ENCODE data around the gene TSPY10.
"Not testable (repeated sequence)": the region's sequence is repeated elsewhere in the genome, so short reads cannot be mapped to it uniquely, and the experiment has no call there.

The TSPY10 gene, protein sequence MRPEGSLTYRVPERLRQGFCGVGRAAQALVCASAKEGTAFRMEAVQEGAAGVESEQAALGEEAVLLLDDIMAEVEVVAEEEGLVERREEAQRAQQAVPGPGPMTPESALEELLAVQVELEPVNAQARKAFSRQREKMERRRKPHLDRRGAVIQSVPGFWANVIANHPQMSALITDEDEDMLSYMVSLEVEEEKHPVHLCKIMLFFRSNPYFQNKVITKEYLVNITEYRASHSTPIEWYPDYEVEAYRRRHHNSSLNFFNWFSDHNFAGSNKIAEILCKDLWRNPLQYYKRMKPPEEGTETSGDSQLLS

DNA sequence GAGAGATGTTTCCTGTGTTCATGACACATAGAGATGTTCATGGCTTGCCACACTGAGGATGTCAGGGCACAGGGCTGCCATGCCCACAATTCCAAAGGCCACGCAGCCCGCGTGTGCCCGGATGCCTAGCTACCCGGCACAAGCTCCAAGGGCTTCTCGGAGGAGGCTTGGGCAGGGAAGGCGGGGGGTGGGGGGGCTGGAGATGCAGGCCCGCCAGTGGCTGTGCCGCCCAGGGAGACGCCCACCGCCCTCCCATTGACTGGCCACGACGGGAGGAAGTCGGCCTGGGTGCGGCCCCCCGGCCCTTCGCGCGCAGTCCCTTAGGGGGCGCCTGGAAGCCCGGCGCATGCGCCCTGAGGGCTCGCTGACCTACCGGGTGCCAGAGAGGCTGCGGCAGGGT lies at the start of gene TSPY10:
TSS of gene TSPY10 (plus strand) at position 301 of the 400 bp plus-strand sequence. CDS start at position 347, 46 bp downstream.
- not testable (repeated sequence) for DNase-seq

DNA sequence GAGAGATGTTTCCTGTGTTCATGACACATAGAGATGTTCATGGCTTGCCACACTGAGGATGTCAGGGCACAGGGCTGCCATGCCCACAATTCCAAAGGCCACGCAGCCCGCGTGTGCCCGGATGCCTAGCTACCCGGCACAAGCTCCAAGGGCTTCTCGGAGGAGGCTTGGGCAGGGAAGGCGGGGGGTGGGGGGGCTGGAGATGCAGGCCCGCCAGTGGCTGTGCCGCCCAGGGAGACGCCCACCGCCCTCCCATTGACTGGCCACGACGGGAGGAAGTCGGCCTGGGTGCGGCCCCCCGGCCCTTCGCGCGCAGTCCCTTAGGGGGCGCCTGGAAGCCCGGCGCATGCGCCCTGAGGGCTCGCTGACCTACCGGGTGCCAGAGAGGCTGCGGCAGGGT lies 40.7 kb upstream of the TSPY10 start, which contains the start of gene TSPY9:
TSS of gene TSPY9 (plus strand) at position 301 of the 400 bp plus-strand sequence. CDS start at position 347, 46 bp downstream.
- not testable (repeated sequence) for DNase-seq

DNA sequence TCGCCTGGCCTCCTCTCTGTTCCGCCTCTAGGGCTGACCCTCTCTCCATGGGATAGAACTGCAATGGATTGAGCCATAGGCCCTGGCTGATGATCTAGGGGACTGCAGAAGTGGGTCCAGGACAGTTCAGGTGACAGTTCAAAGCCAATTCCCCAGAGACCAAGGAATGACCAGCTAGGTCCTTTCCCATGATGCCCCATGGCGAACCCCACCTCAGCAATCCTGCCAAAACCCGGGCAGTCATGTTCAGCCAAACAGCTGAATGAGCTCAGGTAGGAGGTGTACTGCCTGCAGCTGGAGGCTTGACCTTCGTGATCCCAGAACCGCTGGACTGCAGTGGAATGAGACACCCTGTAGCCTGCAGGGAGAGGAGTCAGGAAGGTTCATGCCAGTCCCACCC lies 23.3 kb upstream of the TSPY10 start:
- DNase-seq = not testable (repeated sequence)

DNA sequence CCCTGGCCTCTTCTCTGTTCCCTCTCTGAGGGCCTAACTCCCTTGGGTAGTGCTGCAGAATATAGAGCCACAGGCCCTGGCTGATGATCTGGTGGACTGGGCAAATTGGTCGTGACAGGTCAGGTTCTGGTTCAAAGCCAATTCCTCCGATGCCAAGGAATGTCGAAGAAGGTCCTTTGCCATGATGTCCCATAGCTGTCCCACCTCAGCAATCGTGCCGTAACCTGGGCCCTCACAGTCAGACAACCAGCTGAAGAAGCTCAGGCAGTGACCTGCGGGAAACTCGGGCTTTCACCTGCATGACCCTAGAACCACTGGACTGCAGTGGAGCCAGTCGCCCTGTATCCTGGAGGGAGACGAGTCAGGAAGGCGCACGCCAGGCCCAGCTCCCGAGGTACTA lies 11.4 kb upstream of the TSPY10 start:
- DNase-seq = not testable (repeated sequence)
